Osteoblast (primary cell): Measurements from ENCODE around the gene CBX2. TPM values are rescaled to one million over a fixed set of nuclear protein-coding genes. Genes with fewer than 3 reads are reported as not detected.

Experiments used
- DNase-seq: peaks from one replicate; pipeline ENCODE4 v3.0.0; 2011; ENCODE audit warnings: low spot score, mixed read lengths; ENCODE audit not compliant: insufficient read length; ENCODE audit errors: missing footprints
- H2AFZ ChIP-seq: 2 replicates; pipeline ENCODE4 v1.6.0; 2011; ENCODE audit warnings: mild to moderate bottlenecking, low read length
- H3K27ac ChIP-seq: 2 replicates; pipeline ENCODE4 v1.5.1; 2011; ENCODE audit warnings: mild to moderate bottlenecking, low read depth, low read length, moderate library complexity
- H3K27me3 ChIP-seq: 2 replicates; pipeline ENCODE4 v1.6.0; 2012; ENCODE audit warnings: mild to moderate bottlenecking, control low read depth, inconsistent platforms, low read length, moderate library complexity; ENCODE audit not compliant: insufficient read depth
- H3K36me3 ChIP-seq: 2 replicates; pipeline ENCODE4 v1.5.1; 2011; ENCODE audit warnings: mild to moderate bottlenecking, low read length, control low read depth, moderate library complexity; ENCODE audit not compliant: insufficient read depth
- H3K4me1 ChIP-seq: 2 replicates; pipeline ENCODE4 v1.5.1; 2011; ENCODE audit warnings: mild to moderate bottlenecking, low read length, control low read depth, moderate library complexity; ENCODE audit not compliant: insufficient read depth
- H3K4me2 ChIP-seq: 2 replicates; pipeline ENCODE4 v1.6.0; 2011; ENCODE audit warnings: mild to moderate bottlenecking, low read length; ENCODE audit not compliant: insufficient read depth
- H3K4me3 ChIP-seq: fragments of 200-600 bp; sonication (generic); 3 replicates; pipeline ENCODE4 v1.5.1; 2012; ENCODE audit warnings: mild to moderate bottlenecking, low read length, inconsistent platforms; ENCODE audit not compliant: insufficient read depth
- H3K79me2 ChIP-seq: 2 replicates; pipeline ENCODE4 v1.6.0; 2012; ENCODE audit warnings: mild to moderate bottlenecking, low read length, control low read depth, inconsistent platforms; ENCODE audit not compliant: insufficient read depth
- H3K9me3 ChIP-seq: 2 replicates; pipeline ENCODE4 v1.5.1; 2011; ENCODE audit warnings: low read depth, low read length, control low read depth
- H4K20me1 ChIP-seq: 2 replicates; pipeline ENCODE4 v1.6.0; 2012; ENCODE audit warnings: mild to moderate bottlenecking, low read length, control low read depth; ENCODE audit not compliant: insufficient read depth
- CTCF ChIP-seq: IDR thresholded peaks from 2 replicates; pipeline ENCODE4 v1.5.1; 2011; ENCODE audit warnings: mild to moderate bottlenecking, low read depth, low read length, moderate library complexity; ENCODE audit errors: extremely low read depth
- total RNA-seq: library from RNA; depleted of rRNA; stranded (reverse); fragments of >200 nt; gene quantifications from 2 replicates; pipeline ENCODE4 v1.2.3, GENCODE V29; 2012

Gene CBX2
- total RNA-seq, 1 donor: 1.1 TPM

DNA sequence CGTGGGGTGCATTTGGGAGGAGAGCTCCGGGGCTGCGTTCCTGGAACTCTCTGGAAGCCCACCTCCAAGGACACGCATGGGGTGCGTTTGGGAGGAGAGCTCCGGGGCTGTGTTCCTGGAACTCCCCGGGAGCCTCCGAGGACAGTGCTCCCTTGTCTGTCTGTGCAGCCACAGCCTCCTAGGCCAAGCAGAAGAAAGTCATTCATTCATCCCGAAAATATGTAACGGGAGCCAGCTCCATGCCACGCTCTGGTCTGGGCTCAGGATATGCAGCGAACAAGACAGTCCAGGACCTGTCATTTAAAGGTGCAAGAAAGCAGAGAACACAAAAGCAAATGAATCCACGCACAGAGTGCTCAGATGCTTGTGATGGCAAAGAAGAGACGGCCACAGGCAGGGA, 39.3 kb upstream of the CBX2 start:
- TF ChIP-seq CTCF: no peak
- no peak overlapping the region for H2AFZ ChIP-seq
- no peaks in the 10 kb centered on the region for H3K9me3 ChIP-seq
- DNase-seq: peak; percentile 86
- H3K4me1 ChIP-seq: peaks cover 3% of the 10 kb centered on the region
- no peak overlapping the region for H3K4me3 ChIP-seq
- no peaks in the 10 kb centered on the region for H3K36me3 ChIP-seq
- no peak overlapping the region for H3K4me2 ChIP-seq
- no peak overlapping the region for H3K27ac ChIP-seq
- peaks cover 51% of the 10 kb centered on the region for H3K27me3 ChIP-seq
- no peaks in the 10 kb centered on the region for H4K20me1 ChIP-seq
- no peaks in the 10 kb centered on the region for H3K79me2 ChIP-seq

DNA sequence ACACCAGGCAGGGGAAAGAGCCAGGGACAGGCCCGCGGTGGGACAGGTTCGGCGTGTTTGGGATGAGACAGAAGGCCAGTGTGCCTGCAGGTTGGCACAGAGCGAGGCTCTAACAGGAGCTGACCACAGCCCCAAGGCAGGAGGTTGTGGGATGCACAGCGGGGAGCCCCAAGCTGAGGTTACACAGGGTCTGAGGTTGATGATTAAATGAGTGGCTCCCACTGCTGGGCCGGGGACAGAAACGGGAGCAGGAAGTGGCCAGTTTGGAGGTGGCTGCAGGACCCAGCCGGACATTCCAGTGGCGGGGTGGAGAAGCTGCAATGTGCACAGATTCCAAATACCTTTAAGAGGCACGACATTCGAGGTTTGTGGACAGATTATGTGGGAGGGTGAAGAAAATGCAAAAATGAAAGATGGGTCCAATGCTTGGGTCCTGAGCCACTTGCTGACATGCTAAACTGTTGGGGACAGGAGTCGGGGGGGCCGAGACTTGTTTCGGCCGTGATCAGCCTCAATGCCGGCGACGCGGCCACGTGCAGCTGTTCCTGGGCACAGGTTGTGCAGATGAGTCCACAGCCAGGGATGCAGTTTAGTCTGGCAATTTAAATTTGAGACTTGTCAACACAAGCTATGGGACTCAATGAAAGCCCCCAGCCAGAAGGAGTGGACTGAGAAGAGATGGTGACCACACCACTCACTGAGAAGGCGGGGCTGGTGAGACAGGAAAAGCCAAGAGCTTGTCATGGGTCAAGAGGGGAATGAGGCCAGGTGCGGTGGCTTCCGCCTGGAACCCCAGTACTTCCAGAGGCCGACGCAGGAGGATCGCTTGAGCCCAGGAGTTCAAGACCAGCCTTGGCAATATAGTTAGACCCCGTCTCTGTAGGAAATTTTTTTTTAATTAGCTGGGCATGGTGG, 38.5 kb upstream of the CBX2 start:
- peaks cover 3% of the 10 kb centered on the region for H3K4me1 ChIP-seq
- no peaks in the 10 kb centered on the region for H4K20me1 ChIP-seq
- H3K27ac ChIP-seq: no peak overlapping the region
- H3K79me2 ChIP-seq: no peaks in the 10 kb centered on the region
- no peak overlapping the region for H3K4me3 ChIP-seq
- no peak overlapping the region for H3K4me2 ChIP-seq
- peak; percentile 77 for DNase-seq
- H2AFZ ChIP-seq: no peak overlapping the region
- peaks cover 51% of the 10 kb centered on the region for H3K27me3 ChIP-seq
- TF ChIP-seq CTCF: no peak
- no peaks in the 10 kb centered on the region for H3K36me3 ChIP-seq
- no peaks in the 10 kb centered on the region for H3K9me3 ChIP-seq

GRCh38 chr17:79740413-79740812, 37.5 kb upstream of the CBX2 start:
- Histone ChIP-seq H3K9me3 (no peaks in the 10 kb centered on the region), H3K4me1 (peaks cover 3% of the 10 kb centered on the region), H3K27me3 (peaks cover 55% of the 10 kb centered on the region), H3K4me2 (no peak overlapping the region), H2AFZ (no peak overlapping the region), H3K4me3 (no peak overlapping the region), H3K36me3 (no peaks in the 10 kb centered on the region), H3K79me2 (no peaks in the 10 kb centered on the region), H4K20me1 (no peaks in the 10 kb centered on the region), H3K27ac (no peak overlapping the region)
- no peak for TF ChIP-seq CTCF
- DNase-seq: peak; percentile 19

DNA sequence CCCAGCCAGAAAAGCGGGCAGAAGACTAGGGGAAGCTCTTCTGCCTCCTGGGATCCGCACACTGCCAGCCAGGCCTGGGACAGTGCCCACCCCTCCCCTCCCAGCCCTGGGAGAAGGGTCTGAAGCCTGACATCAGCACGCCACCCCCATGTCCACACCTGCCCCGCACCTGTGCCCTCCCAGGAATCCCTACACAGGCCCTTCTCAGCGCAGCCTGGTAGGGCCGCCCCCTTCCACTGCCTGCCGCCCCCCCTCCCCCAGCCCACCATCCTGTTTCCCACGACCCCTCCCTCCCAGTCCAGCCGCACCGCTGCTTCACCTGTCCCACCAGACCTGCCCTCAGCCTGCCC, 36.6 kb upstream of the CBX2 start:
- Histone ChIP-seq H4K20me1 (no peaks in the 10 kb centered on the region), H3K27ac (no peak overlapping the region), H3K79me2 (no peaks in the 10 kb centered on the region), H3K4me2 (no peak overlapping the region), H2AFZ (no peak overlapping the region), H3K4me1 (peaks cover 3% of the 10 kb centered on the region), H3K36me3 (no peaks in the 10 kb centered on the region), H3K27me3 (peaks cover 61% of the 10 kb centered on the region), H3K9me3 (no peaks in the 10 kb centered on the region), H3K4me3 (no peak overlapping the region)
- TF ChIP-seq CTCF: no peak
- peak; percentile 66 for DNase-seq
